Measurements from ENCODE around the gene ZDHHC12. TPM values are rescaled to one million over a fixed set of nuclear protein-coding genes. Genes with fewer than 3 reads are reported as not detected.

The ZDHHC12 gene
- total and polyA plus RNA-seq, 2 of the 13 experiments (the other 11 are each of a cell fraction or from before 2014, with no cell fraction given): 25.4 to 28.0 TPM

DNA sequence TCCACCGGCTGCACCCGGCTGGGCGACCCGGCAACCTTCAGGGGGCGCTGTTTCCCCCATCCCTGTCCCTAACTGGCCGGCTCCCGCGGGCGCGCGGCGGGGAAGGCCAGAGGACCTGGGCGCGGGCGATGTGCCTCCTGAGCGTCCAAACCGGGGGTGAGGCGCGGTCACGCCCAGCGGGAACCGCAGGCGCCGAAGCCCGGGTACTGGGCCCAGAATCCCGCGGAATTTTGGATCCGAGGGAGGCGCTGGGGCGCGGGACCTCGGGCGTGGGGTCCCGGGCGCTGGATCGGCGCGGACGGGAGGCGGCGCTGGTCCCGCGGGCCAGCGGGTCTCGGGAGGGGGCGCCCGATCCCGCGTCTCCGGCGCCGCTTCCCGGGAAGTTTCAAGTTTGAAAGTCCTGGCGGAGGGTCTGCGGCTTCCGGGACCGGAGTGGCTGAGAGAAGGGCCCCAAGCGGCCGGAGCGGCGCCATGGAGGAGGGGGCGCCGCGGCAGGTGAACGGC lies 21.4 kb downstream of the ZDHHC12 start, which contains the start of gene PKN3 (continued):
- TF ChIP-seq, protein P1, sequence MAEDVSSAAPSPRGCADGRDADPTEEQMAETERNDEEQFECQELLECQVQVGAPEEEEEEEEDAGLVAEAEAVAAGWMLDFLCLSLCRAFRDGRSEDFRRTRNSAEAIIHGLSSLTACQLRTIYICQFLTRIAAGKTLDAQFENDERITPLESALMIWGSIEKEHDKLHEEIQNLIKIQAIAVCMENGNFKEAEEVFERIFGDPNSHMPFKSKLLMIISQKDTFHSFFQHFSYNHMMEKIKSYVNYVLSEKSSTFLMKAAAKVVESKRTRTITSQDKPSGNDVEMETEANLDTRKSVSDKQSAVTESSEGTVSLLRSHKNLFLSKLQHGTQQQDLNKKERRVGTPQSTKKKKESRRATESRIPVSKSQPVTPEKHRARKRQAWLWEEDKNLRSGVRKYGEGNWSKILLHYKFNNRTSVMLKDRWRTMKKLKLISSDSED (CRISPR knock-in tag; IDR thresholded peaks at IDR 0.05): no peak
- TF ChIP-seq, protein P2, sequence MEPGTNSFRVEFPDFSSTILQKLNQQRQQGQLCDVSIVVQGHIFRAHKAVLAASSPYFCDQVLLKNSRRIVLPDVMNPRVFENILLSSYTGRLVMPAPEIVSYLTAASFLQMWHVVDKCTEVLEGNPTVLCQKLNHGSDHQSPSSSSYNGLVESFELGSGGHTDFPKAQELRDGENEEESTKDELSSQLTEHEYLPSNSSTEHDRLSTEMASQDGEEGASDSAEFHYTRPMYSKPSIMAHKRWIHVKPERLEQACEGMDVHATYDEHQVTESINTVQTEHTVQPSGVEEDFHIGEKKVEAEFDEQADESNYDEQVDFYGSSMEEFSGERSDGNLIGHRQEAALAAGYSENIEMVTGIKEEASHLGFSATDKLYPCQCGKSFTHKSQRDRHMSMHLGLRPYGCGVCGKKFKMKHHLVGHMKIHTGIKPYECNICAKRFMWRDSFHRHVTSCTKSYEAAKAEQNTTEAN (CRISPR knock-in tag; conservative IDR thresholded peaks at IDR 0.05): peak; percentile 66; the same call in 1 of the 2 replicates
- TF ChIP-seq PRPF4 (IDR thresholded peaks at IDR 0.05; ENCODE audit: low read depth, low read length, poor library complexity, severe bottlenecking) (no peak), ZNF790 (CRISPR knock-in tag; IDR thresholded peaks at IDR 0.05; ENCODE audit: borderline replicate concordance) (no peak), ZNF564 (CRISPR knock-in tag; IDR thresholded peaks at IDR 0.05) (peak; percentile 51; the same call in 1 of the 2 replicates), HMG20B (CRISPR knock-in tag; conservative IDR thresholded peaks at IDR 0.05) (no peak), ZNF780A (CRISPR knock-in tag; IDR thresholded peaks at IDR 0.05) (no peak), ERF (CRISPR knock-in tag; IDR thresholded peaks at IDR 0.05) (peak; percentile 54; the same call in 1 of the 2 replicates), ZNF124 (CRISPR knock-in tag; IDR thresholded peaks at IDR 0.05) (no peak), ISL2 (CRISPR knock-in tag; IDR thresholded peaks at IDR 0.05) (no peak; the same call in 1 of the 2 replicates), ZKSCAN8 (CRISPR knock-in tag; IDR thresholded peaks at IDR 0.05; ENCODE audit: borderline replicate concordance) (no peak)
- TF ChIP-seq, protein P3, sequence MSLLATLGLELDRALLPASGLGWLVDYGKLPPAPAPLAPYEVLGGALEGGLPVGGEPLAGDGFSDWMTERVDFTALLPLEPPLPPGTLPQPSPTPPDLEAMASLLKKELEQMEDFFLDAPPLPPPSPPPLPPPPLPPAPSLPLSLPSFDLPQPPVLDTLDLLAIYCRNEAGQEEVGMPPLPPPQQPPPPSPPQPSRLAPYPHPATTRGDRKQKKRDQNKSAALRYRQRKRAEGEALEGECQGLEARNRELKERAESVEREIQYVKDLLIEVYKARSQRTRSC (CRISPR knock-in tag; IDR thresholded peaks at IDR 0.05; ENCODE audit: low read depth): no peak
- TF ChIP-seq, protein P4, sequence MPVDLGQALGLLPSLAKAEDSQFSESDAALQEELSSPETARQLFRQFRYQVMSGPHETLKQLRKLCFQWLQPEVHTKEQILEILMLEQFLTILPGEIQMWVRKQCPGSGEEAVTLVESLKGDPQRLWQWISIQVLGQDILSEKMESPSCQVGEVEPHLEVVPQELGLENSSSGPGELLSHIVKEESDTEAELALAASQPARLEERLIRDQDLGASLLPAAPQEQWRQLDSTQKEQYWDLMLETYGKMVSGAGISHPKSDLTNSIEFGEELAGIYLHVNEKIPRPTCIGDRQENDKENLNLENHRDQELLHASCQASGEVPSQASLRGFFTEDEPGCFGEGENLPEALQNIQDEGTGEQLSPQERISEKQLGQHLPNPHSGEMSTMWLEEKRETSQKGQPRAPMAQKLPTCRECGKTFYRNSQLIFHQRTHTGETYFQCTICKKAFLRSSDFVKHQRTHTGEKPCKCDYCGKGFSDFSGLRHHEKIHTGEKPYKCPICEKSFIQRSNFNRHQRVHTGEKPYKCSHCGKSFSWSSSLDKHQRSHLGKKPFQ (CRISPR knock-in tag; IDR thresholded peaks at IDR 0.05; ENCODE audit: insufficient replicate concordance): no peak
- TF ChIP-seq, protein P5, sequence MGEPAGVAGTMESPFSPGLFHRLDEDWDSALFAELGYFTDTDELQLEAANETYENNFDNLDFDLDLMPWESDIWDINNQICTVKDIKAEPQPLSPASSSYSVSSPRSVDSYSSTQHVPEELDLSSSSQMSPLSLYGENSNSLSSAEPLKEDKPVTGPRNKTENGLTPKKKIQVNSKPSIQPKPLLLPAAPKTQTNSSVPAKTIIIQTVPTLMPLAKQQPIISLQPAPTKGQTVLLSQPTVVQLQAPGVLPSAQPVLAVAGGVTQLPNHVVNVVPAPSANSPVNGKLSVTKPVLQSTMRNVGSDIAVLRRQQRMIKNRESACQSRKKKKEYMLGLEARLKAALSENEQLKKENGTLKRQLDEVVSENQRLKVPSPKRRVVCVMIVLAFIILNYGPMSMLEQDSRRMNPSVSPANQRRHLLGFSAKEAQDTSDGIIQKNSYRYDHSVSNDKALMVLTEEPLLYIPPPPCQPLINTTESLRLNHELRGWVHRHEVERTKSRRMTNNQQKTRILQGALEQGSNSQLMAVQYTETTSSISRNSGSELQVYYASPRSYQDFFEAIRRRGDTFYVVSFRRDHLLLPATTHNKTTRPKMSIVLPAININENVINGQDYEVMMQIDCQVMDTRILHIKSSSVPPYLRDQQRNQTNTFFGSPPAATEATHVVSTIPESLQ (CRISPR knock-in tag; conservative IDR thresholded peaks at IDR 0.05): no peak
- TF ChIP-seq, protein P6, sequence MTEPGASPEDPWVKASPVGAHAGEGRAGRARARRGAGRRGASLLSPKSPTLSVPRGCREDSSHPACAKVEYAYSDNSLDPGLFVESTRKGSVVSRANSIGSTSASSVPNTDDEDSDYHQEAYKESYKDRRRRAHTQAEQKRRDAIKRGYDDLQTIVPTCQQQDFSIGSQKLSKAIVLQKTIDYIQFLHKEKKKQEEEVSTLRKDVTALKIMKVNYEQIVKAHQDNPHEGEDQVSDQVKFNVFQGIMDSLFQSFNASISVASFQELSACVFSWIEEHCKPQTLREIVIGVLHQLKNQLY (CRISPR knock-in tag; IDR thresholded peaks at IDR 0.05): no peak
- TF ChIP-seq, protein P7, sequence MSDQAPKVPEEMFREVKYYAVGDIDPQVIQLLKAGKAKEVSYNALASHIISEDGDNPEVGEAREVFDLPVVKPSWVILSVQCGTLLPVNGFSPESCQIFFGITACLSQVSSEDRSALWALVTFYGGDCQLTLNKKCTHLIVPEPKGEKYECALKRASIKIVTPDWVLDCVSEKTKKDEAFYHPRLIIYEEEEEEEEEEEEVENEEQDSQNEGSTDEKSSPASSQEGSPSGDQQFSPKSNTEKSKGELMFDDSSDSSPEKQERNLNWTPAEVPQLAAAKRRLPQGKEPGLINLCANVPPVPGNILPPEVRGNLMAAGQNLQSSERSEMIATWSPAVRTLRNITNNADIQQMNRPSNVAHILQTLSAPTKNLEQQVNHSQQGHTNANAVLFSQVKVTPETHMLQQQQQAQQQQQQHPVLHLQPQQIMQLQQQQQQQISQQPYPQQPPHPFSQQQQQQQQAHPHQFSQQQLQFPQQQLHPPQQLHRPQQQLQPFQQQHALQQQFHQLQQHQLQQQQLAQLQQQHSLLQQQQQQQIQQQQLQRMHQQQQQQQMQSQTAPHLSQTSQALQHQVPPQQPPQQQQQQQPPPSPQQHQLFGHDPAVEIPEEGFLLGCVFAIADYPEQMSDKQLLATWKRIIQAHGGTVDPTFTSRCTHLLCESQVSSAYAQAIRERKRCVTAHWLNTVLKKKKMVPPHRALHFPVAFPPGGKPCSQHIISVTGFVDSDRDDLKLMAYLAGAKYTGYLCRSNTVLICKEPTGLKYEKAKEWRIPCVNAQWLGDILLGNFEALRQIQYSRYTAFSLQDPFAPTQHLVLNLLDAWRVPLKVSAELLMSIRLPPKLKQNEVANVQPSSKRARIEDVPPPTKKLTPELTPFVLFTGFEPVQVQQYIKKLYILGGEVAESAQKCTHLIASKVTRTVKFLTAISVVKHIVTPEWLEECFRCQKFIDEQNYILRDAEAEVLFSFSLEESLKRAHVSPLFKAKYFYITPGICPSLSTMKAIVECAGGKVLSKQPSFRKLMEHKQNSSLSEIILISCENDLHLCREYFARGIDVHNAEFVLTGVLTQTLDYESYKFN (CRISPR knock-in tag; conservative IDR thresholded peaks at IDR 0.05): peak; percentile 31

Measured in HepG2 (cell line).